Endothelial cell of umbilical vein (primary cell): ENCODE data around the gene MAP1S.
A peak's percentile ranks its signal among the peaks of the same experiment; 100 is the strongest.

Source experiments
- CTCF ChIP-seq, 2 donors: IDR thresholded peaks; 1 replicate in 1 of 2; 2 replicates in 1 of 2; pipeline ENCODE4 v1.5.1; 2011; ENCODE audit warnings: low read length in 2 of 2, mild to moderate bottlenecking in 2 of 2, moderate library complexity in 2 of 2, control low read depth in 1 of 2, inconsistent platforms in 1 of 2, low read depth in 1 of 2; ENCODE audit not compliant: insufficient read depth in 1 of 2; ENCODE audit errors: extremely low read depth in 1 of 2
- EZH2 ChIP-seq: IDR thresholded peaks from 2 replicates; pipeline ENCODE4 v1.6.1; 2012; ENCODE audit warnings: borderline replicate concordance, low read depth, mild to moderate bottlenecking, moderate library complexity, low read length, inconsistent platforms; ENCODE audit not compliant: severe bottlenecking
- MAX ChIP-seq: IDR thresholded peaks from 2 replicates; pipeline ENCODE4 v1.6.1; 2011; ENCODE audit not compliant: insufficient read depth, insufficient read length
- POLR2A ChIP-seq: IDR thresholded peaks from 2 replicates; pipeline ENCODE4 v1.6.1; 2012; ENCODE audit warnings: low read depth, mild to moderate bottlenecking, control low read depth, low read length
- POLR2AphosphoS5 ChIP-seq: IDR thresholded peaks from 2 replicates; pipeline ENCODE4 v1.6.1; 2012; ENCODE audit warnings: low read depth, mild to moderate bottlenecking, control low read depth, low read length, moderate library complexity; ENCODE audit not compliant: insufficient read depth

GRCh38 chr19:17677002-17677401, 42.3 kb upstream of the MAP1S start:
- TF ChIP-seq CTCF (IDR thresholded peaks at IDR 0.05; ENCODE audit: extremely low read depth in 1 of 2, insufficient read depth in 1 of 2, low read depth in 1 of 2, low read length in 2 of 2) (peak in 1 of 2 donors; percentile 19), MAX (no peak), EZH2 (no peak), POLR2A (no peak), POLR2AphosphoS5 (no peak)
